ENCODE measurements around the gene CPN2.
A peak's percentile ranks its signal among the peaks of the same experiment; 100 is the strongest.

Gene CPN2

GRCh38 chr3:194351080-194351672 lies at the start of gene CPN2:
CPN2 (minus strand) TSS chr3:194351328; CDS start chr3:194342702, 8,626 bp downstream.
- DNase-seq = no peak

- no peak for DNase-seq
Measured at GRCh38 chr3:194399874-194400411, 48.8 kb upstream of the CPN2 start.

GRCh38 chr3:194399166-194399565 lies 48.0 kb upstream of the CPN2 start, which contains the start of gene GP5:
GP5 (minus strand) TSS chr3:194399266; CDS start chr3:194398282, 984 bp downstream.
- DNase-seq = no peak

- DNase-seq = peak; percentile 31
Measured at GRCh38 chr3:194397757-194398312, 46.7 kb upstream of the CPN2 start.

GRCh38 chr3:194396859-194397756 lies 46.0 kb upstream of the CPN2 start:
- DNase-seq = peak; percentile 27

DNA sequence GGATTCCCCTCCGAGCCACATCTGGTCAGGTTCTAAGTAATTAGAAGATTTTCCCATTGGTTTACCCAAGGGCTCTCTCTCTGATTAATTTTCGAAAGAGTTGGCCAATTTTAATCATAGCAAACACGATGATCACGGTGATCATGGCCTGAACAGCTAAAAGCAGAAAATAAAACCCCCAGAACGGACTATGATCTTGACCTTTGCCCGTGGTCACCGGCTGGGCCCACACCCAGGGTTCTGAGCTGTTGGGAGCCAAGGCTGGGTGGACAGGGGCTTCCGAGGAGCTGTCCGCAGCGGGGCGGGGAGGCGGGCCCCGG lies 45.4 kb upstream of the CPN2 start:
- no peak for DNase-seq

DNA sequence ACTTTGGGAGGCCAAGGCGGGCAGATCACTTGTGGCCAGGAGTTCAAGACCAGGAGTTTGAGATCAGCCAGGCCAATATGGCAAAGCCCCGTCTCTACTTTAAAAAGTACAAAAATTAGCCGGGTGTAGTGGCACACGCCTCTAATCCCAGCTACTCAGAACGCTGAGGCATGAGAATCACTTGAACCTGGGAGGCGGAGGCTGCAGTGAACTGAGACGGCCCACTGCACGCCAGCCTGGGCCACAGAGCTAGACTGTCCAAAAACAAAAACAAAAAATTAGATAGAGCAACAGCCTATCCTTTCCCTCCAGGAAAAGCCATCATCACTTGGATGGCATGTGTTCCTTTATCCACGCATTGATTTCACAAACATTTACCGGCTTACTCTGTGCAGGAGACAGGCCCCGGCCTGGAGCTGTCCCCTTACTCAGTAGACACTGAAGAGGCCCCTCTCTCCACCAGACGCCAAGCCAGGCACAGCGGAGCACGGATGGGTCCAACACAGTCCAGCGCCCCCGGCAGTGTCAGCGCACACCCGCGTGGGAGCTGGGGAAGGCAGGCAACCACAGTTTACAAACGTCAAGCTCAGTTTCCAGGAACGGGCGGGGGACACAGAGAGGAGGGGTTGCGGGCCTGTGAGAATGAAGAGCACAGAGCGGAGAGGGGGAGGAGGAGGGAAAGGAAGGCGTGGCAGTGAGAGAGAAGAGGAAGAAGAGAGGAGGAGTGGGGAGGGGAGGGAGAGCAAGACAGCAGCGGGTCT lies 44.8 kb upstream of the CPN2 start:
- peak; percentile 64 for DNase-seq

- peak; percentile 56 for DNase-seq
Measured at GRCh38 chr3:194395212-194395611, 44.1 kb upstream of the CPN2 start.

- DNase-seq = no peak
Measured at GRCh38 chr3:194392576-194392975, 41.4 kb upstream of the CPN2 start.

GRCh38 chr3:194390835-194391234 lies 39.7 kb upstream of the CPN2 start:
- no peak for DNase-seq

DNA sequence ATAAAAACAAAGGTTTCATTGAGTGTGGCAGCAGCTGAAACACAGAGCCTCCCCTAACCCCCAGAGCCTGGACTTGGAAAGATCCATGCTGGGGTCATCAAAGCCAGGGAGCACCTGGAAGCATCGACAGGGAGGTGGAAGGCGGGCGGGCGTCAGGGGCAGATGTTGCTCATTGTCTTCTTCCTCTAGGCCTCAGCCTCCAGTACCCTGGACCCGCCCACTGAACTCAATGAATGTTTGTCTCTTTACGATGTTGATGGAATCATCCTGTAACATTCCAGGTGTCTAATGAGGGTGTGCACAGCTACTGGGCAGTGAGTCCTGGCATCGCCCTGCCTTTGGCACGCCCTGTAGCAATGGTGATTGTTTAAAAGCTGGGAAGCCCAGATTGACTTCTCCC lies 38.1 kb upstream of the CPN2 start:
- no peak for DNase-seq

DNA sequence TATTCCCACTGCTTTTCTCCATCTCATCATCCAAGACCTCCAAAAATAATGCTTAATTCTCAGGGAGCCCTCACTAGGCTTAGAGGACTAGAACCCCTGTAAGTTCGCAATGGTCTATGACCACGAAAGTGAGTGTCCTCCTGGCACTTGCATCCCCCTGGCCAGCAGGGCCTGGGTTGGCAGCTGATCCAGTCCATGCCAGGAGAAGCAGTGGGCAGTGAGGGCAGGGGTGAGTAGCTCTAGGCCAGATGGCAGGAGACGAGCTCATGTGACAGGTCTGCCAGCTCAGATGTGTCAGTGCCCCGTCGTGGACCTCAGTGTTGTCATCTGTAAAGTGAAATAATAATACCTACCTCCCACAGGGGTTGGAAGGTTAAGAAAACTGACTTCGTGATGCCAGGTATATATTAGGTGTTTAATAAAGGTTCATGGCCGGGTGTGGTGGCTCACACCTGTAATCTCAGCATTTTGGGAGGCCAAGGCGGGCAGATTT lies 36.8 kb upstream of the CPN2 start:
- no peak for DNase-seq

DNA sequence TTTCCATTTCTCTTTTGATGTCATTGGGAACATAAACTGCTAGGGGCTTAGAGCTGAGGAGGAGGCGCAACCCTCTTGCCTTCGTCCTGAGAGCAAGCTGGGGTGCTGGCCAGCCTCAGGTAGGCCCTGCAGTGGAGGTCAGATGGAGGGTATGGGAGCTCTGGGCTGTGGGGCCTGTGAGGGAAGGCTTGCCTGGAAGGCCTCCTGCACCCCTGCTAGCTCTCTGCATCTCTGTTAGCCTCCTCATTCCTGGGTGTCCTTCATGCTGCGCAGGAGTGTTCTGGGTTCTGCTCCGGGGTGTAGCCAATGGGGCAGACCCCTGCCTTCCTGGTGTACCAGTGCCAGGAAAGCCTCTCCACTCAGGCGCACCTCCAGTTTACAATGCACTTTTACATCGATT lies 36.1 kb upstream of the CPN2 start:
- no peak for DNase-seq

GRCh38 chr3:194386648-194387047 lies 35.5 kb upstream of the CPN2 start:
- DNase-seq = no peak

GRCh38 chr3:194386066-194386465 lies 34.9 kb upstream of the CPN2 start:
- no peak for DNase-seq

GRCh38 chr3:194384569-194385001 lies 33.5 kb upstream of the CPN2 start:
- no peak for DNase-seq

DNA sequence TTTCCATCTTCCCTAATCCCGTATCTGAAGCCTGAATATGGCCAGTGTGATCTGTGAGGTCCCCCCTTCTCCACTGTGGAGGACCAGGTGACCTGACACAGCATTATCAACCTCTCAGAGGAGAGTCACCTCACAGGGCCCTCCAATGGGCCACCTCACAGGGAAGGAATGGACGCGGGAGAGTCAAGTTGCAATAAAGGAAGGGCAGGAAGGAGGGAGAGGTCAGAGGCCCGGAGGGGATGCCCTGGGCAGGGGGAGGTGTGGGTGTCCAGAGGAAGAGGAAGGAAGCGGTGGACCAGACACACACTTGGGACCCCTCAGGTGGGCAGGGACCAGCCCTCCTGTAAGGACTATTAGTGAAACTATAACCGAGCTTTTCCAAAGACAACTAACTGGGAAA lies 33.0 kb upstream of the CPN2 start:
- DNase-seq = no peak

GRCh38 chr3:194383276-194383940 lies 32.3 kb upstream of the CPN2 start:
- no peak for DNase-seq

DNA sequence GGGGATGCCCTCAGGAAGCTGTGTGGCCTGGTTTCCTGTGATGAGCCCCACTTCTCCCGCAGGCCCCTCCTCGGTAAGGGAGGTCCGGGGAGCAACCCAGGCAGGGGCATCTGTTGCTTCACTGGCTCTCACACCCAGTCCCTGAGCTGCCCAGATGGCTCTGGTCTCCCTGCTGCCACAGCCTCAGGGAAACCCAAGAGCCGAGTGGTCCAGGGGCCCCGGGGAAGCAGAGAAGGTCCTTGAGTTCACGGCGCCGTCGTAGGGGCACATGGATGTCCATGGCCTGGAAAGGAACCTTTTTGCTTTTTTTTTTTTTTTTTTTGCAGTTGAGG lies 31.7 kb upstream of the CPN2 start:
- no peak for DNase-seq

DNA sequence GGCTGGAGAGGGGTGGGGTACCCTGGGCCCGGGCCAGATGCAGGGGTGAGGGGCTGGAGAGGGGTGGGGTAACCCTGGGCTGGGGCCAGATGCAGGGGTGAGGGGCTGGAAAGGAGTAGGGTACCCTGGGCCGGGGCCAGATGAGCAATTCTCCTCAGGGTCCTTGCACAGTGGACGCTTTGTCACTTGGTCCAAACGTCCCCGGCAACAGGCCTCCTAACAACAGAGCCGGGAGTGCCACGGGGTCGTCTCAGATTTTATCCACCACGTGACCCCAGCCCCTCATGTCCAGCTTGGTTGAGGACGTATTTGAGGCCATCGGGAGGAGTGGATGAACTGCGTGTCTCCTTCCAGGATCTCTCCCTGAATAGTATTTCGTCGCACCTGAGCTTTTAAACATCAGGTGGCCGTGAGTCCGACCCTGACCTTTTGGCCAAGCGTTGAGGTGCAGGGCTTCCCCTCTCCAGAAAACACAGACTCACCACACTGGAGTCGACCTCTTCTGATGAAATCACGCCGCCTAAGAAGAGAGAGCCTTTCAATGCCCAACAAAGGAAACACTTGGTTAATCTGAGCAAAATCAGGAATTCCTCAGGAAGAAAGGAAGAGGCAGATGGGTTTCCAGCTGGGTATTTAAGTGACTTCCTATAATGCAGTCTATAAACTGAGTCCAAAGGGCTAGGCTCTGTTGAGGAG lies 31.2 kb upstream of the CPN2 start:
- DNase-seq = no peak

DNA sequence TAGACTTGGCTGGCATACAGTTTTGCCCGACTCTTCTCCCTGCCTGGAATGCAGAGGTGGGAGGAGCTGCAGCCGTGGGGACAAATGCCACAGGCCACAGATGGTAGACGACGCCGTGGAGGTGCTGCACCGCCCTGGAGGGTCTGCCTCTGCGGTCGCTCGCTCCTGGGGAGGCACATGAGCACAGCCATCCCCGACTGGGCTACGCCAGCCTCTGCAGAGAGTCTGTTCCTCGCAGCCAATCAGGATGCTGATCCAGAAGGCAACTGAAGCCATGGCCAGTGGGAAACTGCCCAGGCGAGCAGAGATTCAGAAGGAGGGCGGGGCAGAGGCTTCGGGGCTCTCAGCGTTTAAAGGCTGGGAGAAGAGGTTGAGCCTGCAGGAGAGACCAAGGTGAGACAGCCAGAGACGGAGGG lies 30.3 kb upstream of the CPN2 start:
- no peak for DNase-seq

DNA sequence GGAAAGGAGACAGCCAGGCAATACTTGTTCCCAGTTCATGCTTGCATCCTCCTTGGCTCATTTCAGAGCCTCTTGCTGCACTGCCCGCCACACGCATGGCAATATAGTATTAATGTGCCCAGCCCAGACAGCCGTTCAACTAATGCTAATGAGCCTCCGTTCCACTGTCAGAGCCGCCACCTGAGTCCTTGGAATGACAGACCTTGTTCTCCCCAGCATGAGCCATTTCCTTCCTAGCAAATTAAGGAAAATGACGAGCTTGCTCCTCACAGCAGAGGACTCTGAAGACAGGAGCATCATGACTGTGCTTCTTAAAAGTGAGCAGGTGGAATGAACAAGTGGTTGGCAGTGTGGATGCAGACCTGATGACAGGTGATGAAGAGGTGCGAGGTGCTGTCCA lies 29.2 kb upstream of the CPN2 start:
- no peak for DNase-seq
